Endothelial cell of umbilical vein (primary cell): ENCODE data around the gene ARHGEF17. TPM values are rescaled to one million over a fixed set of nuclear protein-coding genes. Genes with fewer than 3 reads are reported as not detected.

Source experiments
- BruUV-seq: library from RNA; stranded (reverse); fragments of 400-500 nt; replicated peaks from 2 replicates; lab custom pipeline; 2021; lab: Mats Ljungman, UMichigan
- CTCF ChIA-PET: fragments of 300-600, 350-600 bp; sonication (Branson Sonifier 250); formaldehyde crosslinking; loops from one replicate; lab custom pipeline; 2021; ENCODE audit warnings: antibody characterized with exemption, inconsistent platforms; lab: Charles Lee
- POLR2A ChIA-PET: fragments of 300-600, 350-600 bp; sonication (Branson Sonifier 250); formaldehyde crosslinking; loops from one replicate; lab custom pipeline; 2021; ENCODE audit warnings: antibody characterized with exemption, inconsistent platforms; lab: Charles Lee
- DNase-seq: peaks from one replicate; pipeline ENCODE4 v3.0.0-alpha.2; 2011; ENCODE audit warnings: low read depth, low spot score
- FAIRE-seq: peaks from 2 replicates; lab custom pipeline; 2011; peaks lifted over from hg19 to GRCh38; lab: Jason Lieb, UNC
- H2AFZ ChIP-seq: 2 replicates; pipeline ENCODE4 v1.6.0; 2012; ENCODE audit warnings: low read depth, low read length, control low read depth, inconsistent platforms
- H3K27ac ChIP-seq: 2 replicates; pipeline ENCODE4 v1.5.1; 2011; ENCODE audit warnings: low read depth, mild to moderate bottlenecking, control low read depth, low read length, moderate library complexity; ENCODE audit not compliant: insufficient read depth
- H3K27me3 ChIP-seq, 2 experiments: 2 replicates each; pipeline versions ENCODE4 v1.6.0 to v1.6.1; 2011; ENCODE audit warnings: low read length in 2 of 2, mixed read lengths in 1 of 2; ENCODE audit not compliant: control insufficient read depth in 2 of 2, insufficient read depth in 2 of 2
- H3K36me3 ChIP-seq, 2 experiments: 2 replicates in 1 of 2; 3 replicates in 1 of 2; pipeline ENCODE4 v1.5.1; 2011; ENCODE audit warnings: low read length in 2 of 2, mild to moderate bottlenecking in 1 of 2, moderate library complexity in 1 of 2; ENCODE audit not compliant: control insufficient read depth in 2 of 2, insufficient read depth in 2 of 2; ENCODE audit errors: extremely low read depth in 1 of 2
- H3K4me1 ChIP-seq: 3 replicates; pipeline ENCODE4 v1.5.1; 2011; ENCODE audit warnings: mild to moderate bottlenecking, low read length; ENCODE audit not compliant: control insufficient read depth, insufficient read depth; ENCODE audit errors: extremely low read depth
- H3K4me2 ChIP-seq: 2 replicates; pipeline ENCODE4 v1.6.1; 2011; ENCODE audit warnings: low read length, control low read depth, mixed read lengths; ENCODE audit not compliant: insufficient read depth
- H3K4me3 ChIP-seq, 3 experiments: fragments of 200-600 bp in 1 of 3; sonication (generic), shearing (Covaris generic) in 1 of 3; replicated peaks in 1 of 3; 2 replicates each; pipeline ENCODE4 v1.5.1; 2011 to 2016; ENCODE audit warnings: control low read depth in 3 of 3, low read length in 3 of 3, mild to moderate bottlenecking in 2 of 3, inconsistent platforms in 1 of 3, low read depth in 1 of 3, moderate library complexity in 1 of 3; ENCODE audit not compliant: insufficient read depth in 1 of 3
- H3K79me2 ChIP-seq: 2 replicates; pipeline ENCODE4 v1.6.0; 2012; ENCODE audit warnings: low read length, inconsistent platforms; ENCODE audit not compliant: control insufficient read depth, insufficient read depth
- H3K9ac ChIP-seq: replicated peaks from 2 replicates; pipeline ENCODE3; 2011; ENCODE audit warnings: low read length, control low read depth; ENCODE audit not compliant: insufficient read depth; ENCODE audit errors: extremely low read depth
- H3K9me1 ChIP-seq: replicated peaks from 3 replicates; pipeline ENCODE4 v1.6.0; 2011; ENCODE audit warnings: mild to moderate bottlenecking, low read length; ENCODE audit not compliant: control insufficient read depth, insufficient read depth; ENCODE audit errors: extremely low read depth
- H3K9me3 ChIP-seq: replicated peaks from 2 replicates; pipeline ENCODE4 v1.5.1; 2012; ENCODE audit warnings: low read length, inconsistent platforms; ENCODE audit not compliant: control insufficient read depth, insufficient read depth
- H4K20me1 ChIP-seq: replicated peaks from 2 replicates; pipeline ENCODE3; 2011; ENCODE audit warnings: mild to moderate bottlenecking, low read length; ENCODE audit not compliant: control insufficient read depth, insufficient read depth; ENCODE audit errors: extremely low read depth
- CTCF ChIP-seq, 2 donors: IDR thresholded peaks; 1 replicate in 1 of 2; 2 replicates in 1 of 2; pipeline ENCODE4 v1.5.1; 2011; ENCODE audit warnings: low read length in 2 of 2, mild to moderate bottlenecking in 2 of 2, moderate library complexity in 2 of 2, control low read depth in 1 of 2, inconsistent platforms in 1 of 2, low read depth in 1 of 2; ENCODE audit not compliant: insufficient read depth in 1 of 2; ENCODE audit errors: extremely low read depth in 1 of 2
- EZH2 ChIP-seq: IDR thresholded peaks from 2 replicates; pipeline ENCODE4 v1.6.1; 2012; ENCODE audit warnings: borderline replicate concordance, low read depth, mild to moderate bottlenecking, moderate library complexity, low read length, inconsistent platforms; ENCODE audit not compliant: severe bottlenecking
- FOS ChIP-seq: IDR thresholded peaks from 2 replicates; pipeline ENCODE4 v1.6.1; 2011; ENCODE audit warnings: mild to moderate bottlenecking, low read length, moderate library complexity, borderline replicate concordance; ENCODE audit not compliant: insufficient read depth
- GATA2 ChIP-seq: IDR thresholded peaks from 2 replicates; pipeline ENCODE4 v1.7.0; 2011; ENCODE audit warnings: low read depth, mild to moderate bottlenecking, moderate library complexity, mixed read lengths, low read length; ENCODE audit not compliant: insufficient read length, insufficient read depth
- JUN ChIP-seq: IDR thresholded peaks from 2 replicates; pipeline ENCODE4 v1.6.1; 2011; ENCODE audit warnings: borderline replicate concordance, low read depth; ENCODE audit not compliant: insufficient read length, insufficient read depth
- MAX ChIP-seq: IDR thresholded peaks from 2 replicates; pipeline ENCODE4 v1.6.1; 2011; ENCODE audit not compliant: insufficient read depth, insufficient read length
- MYC ChIP-seq: IDR thresholded peaks from one replicate; pipeline ENCODE4 v1.6.1; 2011; ENCODE audit warnings: mild to moderate bottlenecking, low read depth, low read length
- POLR2A ChIP-seq: IDR thresholded peaks from 2 replicates; pipeline ENCODE4 v1.6.1; 2012; ENCODE audit warnings: low read depth, mild to moderate bottlenecking, control low read depth, low read length
- POLR2AphosphoS5 ChIP-seq: IDR thresholded peaks from 2 replicates; pipeline ENCODE4 v1.6.1; 2012; ENCODE audit warnings: low read depth, mild to moderate bottlenecking, control low read depth, low read length, moderate library complexity; ENCODE audit not compliant: insufficient read depth
- dilution Hi-C: fragments of 300-500 bp; cut with MboI; formaldehyde crosslinking; loops from one replicate; pipeline ENCODE4 v1.15.0; 2019; ENCODE audit warnings: low sequenced_read_pairs; ENCODE audit not compliant: extremely low pct_ligation_motif_present
- intact Hi-C: fragments of 100-400 bp; cut with micrococcal nuclease; formaldehyde crosslinking; loops from one replicate; pipeline ENCODE4 v1.10.0; 2022
- polyA plus RNA-seq, 4 experiments: library from polyadenylated mRNA; depleted of rRNA in 3 of 4; stranded (reverse) in 3 of 4; unstranded in 1 of 4; fragments of >200 nt; gene quantifications; 2 replicates each; pipeline versions ENCODE4 v1.2.1 to v1.2.3, GENCODE V29; 2011 to 2012; ENCODE audit warnings: missing spikeins in 1 of 4
- total RNA-seq: library from RNA; stranded (reverse); gene quantifications from 2 replicates; pipeline ENCODE4 v1.2.3, GENCODE V29; 2021

The ARHGEF17 gene
- total and polyA plus RNA-seq, 2 donors (not counting 3 experiments of a cell fraction or from before 2014, with no cell fraction given), result 74.9 to 89.9 TPM

GRCh38 chr11:73330569-73331093, 22.6 kb downstream of the ARHGEF17 start:
- H3K4me3 ChIP-seq, result no peak overlapping the region
- intact Hi-C loops, result no loop called here
- peaks cover 0 to 6% of the 10 kb centered on the region in 2 experiments for H3K36me3 ChIP-seq
- no peak overlapping the region for H3K27ac ChIP-seq
- CTCF ChIA-PET, result interaction anchor here (0.7 to 6.6 kb wide), 8 partner anchors 17 to 63 kb away, joined by 3 to 43 read pairs (median 6); partner anchors contain the start of gene ARHGEF17
- no peak overlapping the region for H3K4me2 ChIP-seq
- peak; percentile 44 to 51 for TF ChIP-seq CTCF (IDR thresholded peaks at IDR 0.05; ENCODE audit: extremely low read depth in 1 of 2, insufficient read depth in 1 of 2, low read depth in 1 of 2, low read length in 2 of 2)
- no peak for TF ChIP-seq FOS
- no peak overlapping the region for H3K9ac ChIP-seq
- peaks cover 11% of the 10 kb centered on the region for H3K79me2 ChIP-seq
- H3K9me3 ChIP-seq, result no peaks in the 10 kb centered on the region
- H3K4me1 ChIP-seq, result peaks cover 34% of the 10 kb centered on the region
- no peak overlapping the region for H2AFZ ChIP-seq
- FAIRE-seq, result peak; percentile 72
- DNase-seq, result peak; percentile 48
- BruUV-seq, result no TSS peak
- H3K9me1 ChIP-seq, result no peaks in the 10 kb centered on the region
- dilution Hi-C loops, result no loop called here
- POLR2A ChIA-PET, result interaction anchor here (0.5 kb wide), 1 partner anchor 23 kb away, joined by 3 read pairs; no protein-coding TSS in a partner anchor
- H4K20me1 ChIP-seq, result no peaks in the 10 kb centered on the region
- no peaks in the 10 kb centered on the region for H3K27me3 ChIP-seq

- no peak overlapping the region for H3K9ac ChIP-seq
- no peaks in the 10 kb centered on the region for H3K27me3 ChIP-seq
- H3K27ac ChIP-seq, result no peak overlapping the region
- H3K79me2 ChIP-seq, result peaks cover 11% of the 10 kb centered on the region
- no peak for TF ChIP-seq EZH2
- TF ChIP-seq JUN, result no peak
- TF ChIP-seq POLR2AphosphoS5, result no peak
- no peak for TF ChIP-seq GATA2
- no peak for TF ChIP-seq CTCF (IDR thresholded peaks at IDR 0.05; ENCODE audit: extremely low read depth in 1 of 2, insufficient read depth in 1 of 2, low read depth in 1 of 2, low read length in 2 of 2)
- no peak for TF ChIP-seq MYC
- no peak for TF ChIP-seq MAX
- no peak for TF ChIP-seq FOS
- no peak for TF ChIP-seq POLR2A
- ChIA-PET POLR2A (interaction anchor here (0.5 kb wide), 1 partner anchor 24 kb away, joined by 3 read pairs; no protein-coding TSS in a partner anchor), CTCF (interaction anchor here (0.6 to 6.6 kb wide), 7 partner anchors 17 to 62 kb away, joined by 3 to 43 read pairs (median 4); partner anchors contain the start of gene ARHGEF17)
- intact Hi-C loops, result no loop called here
- H3K4me1 ChIP-seq, result peaks cover 38% of the 10 kb centered on the region
- no peak overlapping the region for H3K4me2 ChIP-seq
- H3K4me3 ChIP-seq, result no peak overlapping the region
- dilution Hi-C loops, result no loop called here
- no TSS peak for BruUV-seq
- H4K20me1 ChIP-seq, result no peaks in the 10 kb centered on the region
- no peak overlapping the region for H2AFZ ChIP-seq
- H3K9me1 ChIP-seq, result no peaks in the 10 kb centered on the region
- DNase-seq (no peak), FAIRE-seq (no peak)
- peaks cover 0 to 4% of the 10 kb centered on the region in 2 experiments for H3K36me3 ChIP-seq
- H3K9me3 ChIP-seq, result no peaks in the 10 kb centered on the region
These were observed 23.3 kb downstream of the ARHGEF17 start for GRCh38 chr11:73331138-73331916.
